AG08396 (cell line): ENCODE data around the gene SLC25A47.

Experiments used
- DNase-seq: peaks from one replicate; pipeline ENCODE4 v3.0.0; 2012; ENCODE audit warnings: low spot score, mixed read lengths

SLC25A47 gene

GRCh38 chr14:100375963-100376735 is 53.0 kb downstream of the SLC25A47 start, which contains the start of gene WDR25:
TSS of gene WDR25 (plus strand) at chr14:100376485.
- peak; percentile 94 for DNase-seq

- DNase-seq = no peak
Measured at GRCh38 chr14:100376751-100377171, 53.6 kb downstream of the SLC25A47 start.
